Fibroblast of lung (primary cell): ENCODE results near the gene SPTY2D1. TPM values are rescaled to one million over a fixed set of nuclear protein-coding genes. Genes with fewer than 3 reads are reported as not detected.

ENCODE experiments used
- DNase-seq, 2 donors: peaks; one replicate each; pipeline versions ENCODE4 v3.0.0 to v3.0.0-alpha.2; 2010; ENCODE audit warnings: low read depth in 2 of 2
- H2AFZ ChIP-seq: 2 replicates; pipeline ENCODE4 v1.5.1; 2012; ENCODE audit warnings: low read length, control low read depth, inconsistent platforms
- H3K27ac ChIP-seq: 2 replicates; pipeline ENCODE4 v1.5.1; 2011; ENCODE audit warnings: low read length, control low read depth; ENCODE audit not compliant: insufficient read depth
- H3K27me3 ChIP-seq: 2 replicates; pipeline ENCODE4 v1.5.1; 2011; ENCODE audit warnings: mild to moderate bottlenecking, low read length; ENCODE audit not compliant: control insufficient read depth, insufficient read depth
- H3K36me3 ChIP-seq: 2 replicates; pipeline ENCODE4 v1.5.1; 2011; ENCODE audit warnings: low read length; ENCODE audit not compliant: control insufficient read depth, insufficient read depth
- H3K4me1 ChIP-seq: 2 replicates; pipeline ENCODE4 v1.5.1; 2011; ENCODE audit warnings: low read length; ENCODE audit not compliant: control insufficient read depth, insufficient read depth; ENCODE audit errors: extremely low read depth
- H3K4me2 ChIP-seq: 2 replicates; pipeline ENCODE4 v1.5.1; 2011; ENCODE audit warnings: low read length, control low read depth; ENCODE audit not compliant: insufficient read depth; ENCODE audit errors: extremely low read depth
- H3K4me3 ChIP-seq, 4 experiments: fragments of 200-600 bp in 1 of 4; sonication (generic) in 1 of 4; replicated peaks in 1 of 4; 2 replicates each; pipeline ENCODE4 v1.5.1; 2011 to 2016; ENCODE audit warnings: low read length in 4 of 4, low read depth in 3 of 4, mild to moderate bottlenecking in 3 of 4, control low read depth in 2 of 4, inconsistent platforms in 1 of 4, mixed read lengths in 1 of 4; ENCODE audit not compliant: insufficient read depth in 1 of 4; ENCODE audit errors: control extremely low read depth in 1 of 4
- H3K79me2 ChIP-seq: 2 replicates; pipeline ENCODE4 v1.5.1; 2012; ENCODE audit warnings: mild to moderate bottlenecking, low read length, inconsistent platforms; ENCODE audit not compliant: control insufficient read depth, insufficient read depth
- H3K9ac ChIP-seq: 2 replicates; pipeline ENCODE4 v1.5.1; 2011; ENCODE audit warnings: mild to moderate bottlenecking, low read length, control low read depth; ENCODE audit not compliant: insufficient read depth
- H3K9me3 ChIP-seq: 2 replicates; pipeline ENCODE4 v1.5.1; 2012; ENCODE audit warnings: low read depth, low read length; ENCODE audit not compliant: control insufficient read depth, insufficient read depth
- H4K20me1 ChIP-seq: 2 replicates; pipeline ENCODE4 v1.5.1; 2011; ENCODE audit warnings: low read length; ENCODE audit not compliant: control insufficient read depth, insufficient read depth; ENCODE audit errors: extremely low read depth
- CTCF ChIP-seq, 2 donors: IDR thresholded peaks in 1 of 2; conservative IDR thresholded peaks in 1 of 2; 1 replicate in 1 of 2; 2 replicates in 1 of 2; pipeline ENCODE4 v1.5.1; 2011 to 2012; ENCODE audit warnings: low read length in 2 of 2, control low read depth in 1 of 2, inconsistent platforms in 1 of 2, low read depth in 1 of 2, mild to moderate bottlenecking in 1 of 2
- EZH2 ChIP-seq: IDR thresholded peaks from 2 replicates; pipeline ENCODE4 v1.5.1; 2012; ENCODE audit warnings: low read length, control low read depth, mild to moderate bottlenecking; ENCODE audit errors: missing control alignments
- polyA plus RNA-seq, 2 donors: library from polyadenylated mRNA; depleted of rRNA in 1 of 2; stranded (reverse) in 1 of 2; unstranded in 1 of 2; fragments of >200 nt; gene quantifications; 2 replicates each; pipeline ENCODE4 v1.2.1, GENCODE V29; 2011 to 2012; ENCODE audit warnings: missing spikeins in 1 of 2
- total RNA-seq: library from RNA; depleted of rRNA; stranded (reverse); fragments of >200 nt; gene quantifications from 2 replicates; pipeline ENCODE4 v1.2.1, GENCODE V29; 2014

SPTY2D1 gene
- total and polyA plus RNA-seq, 2 donors (not counting 1 experiment from before 2014, with no cell fraction given), result 14.0 to 23.8 TPM

- Histone ChIP-seq H3K79me2 (peaks cover 2% of the 10 kb centered on the region), H3K4me2 (no peak overlapping the region), H3K27me3 (no peaks in the 10 kb centered on the region), H3K36me3 (no peaks in the 10 kb centered on the region), H3K27ac (no peak overlapping the region), H3K4me3 (no peak overlapping the region), H4K20me1 (no peaks in the 10 kb centered on the region), H2AFZ (no peak overlapping the region), H3K9ac (no peak overlapping the region), H3K4me1 (no peaks in the 10 kb centered on the region), H3K9me3 (no peaks in the 10 kb centered on the region)
- no peak for DNase-seq
- TF ChIP-seq CTCF (conservative IDR thresholded peaks at IDR 0.05 in 1 of 2, IDR thresholded peaks at IDR 0.05 in 1 of 2; ENCODE audit: low read depth in 1 of 2, low read length in 2 of 2) (no peak), EZH2 (no peak)
Observed at GRCh38 chr11:18580113-18580766, 53.9 kb downstream of the SPTY2D1 start.

GRCh38 chr11:18578975-18579598 is 55.1 kb downstream of the SPTY2D1 start:
- Histone ChIP-seq H3K4me1 (no peaks in the 10 kb centered on the region), H3K36me3 (no peaks in the 10 kb centered on the region), H4K20me1 (no peaks in the 10 kb centered on the region), H3K27ac (no peak overlapping the region), H3K4me2 (no peak overlapping the region), H3K4me3 (no peak overlapping the region), H3K79me2 (peaks cover 1% of the 10 kb centered on the region), H3K9ac (no peak overlapping the region), H2AFZ (no peak overlapping the region), H3K9me3 (no peaks in the 10 kb centered on the region), H3K27me3 (no peaks in the 10 kb centered on the region)
- no peak for TF ChIP-seq EZH2
- TF ChIP-seq CTCF (conservative IDR thresholded peaks at IDR 0.05 in 1 of 2, IDR thresholded peaks at IDR 0.05 in 1 of 2; ENCODE audit: low read depth in 1 of 2, low read length in 2 of 2), result no peak
- DNase-seq, result no peak

GRCh38 chr11:18575361-18575760 is 58.8 kb downstream of the SPTY2D1 start:
- H3K27ac ChIP-seq, result no peak overlapping the region
- no peaks in the 10 kb centered on the region for H3K27me3 ChIP-seq
- H3K36me3 ChIP-seq, result no peaks in the 10 kb centered on the region
- H3K4me1 ChIP-seq, result no peaks in the 10 kb centered on the region
- no peak overlapping the region for H3K4me2 ChIP-seq
- DNase-seq, result no peak
- no peaks in the 10 kb centered on the region for H4K20me1 ChIP-seq
- no peaks in the 10 kb centered on the region for H3K79me2 ChIP-seq
- no peak overlapping the region for H2AFZ ChIP-seq
- no peaks in the 10 kb centered on the region for H3K9me3 ChIP-seq
- TF ChIP-seq CTCF (conservative IDR thresholded peaks at IDR 0.05 in 1 of 2, IDR thresholded peaks at IDR 0.05 in 1 of 2; ENCODE audit: low read depth in 1 of 2, low read length in 2 of 2) (no peak), EZH2 (no peak)
- no peak overlapping the region for H3K4me3 ChIP-seq
- no peak overlapping the region for H3K9ac ChIP-seq
